ENCODE data around the gene CCDC88B.

The CCDC88B gene

DNA sequence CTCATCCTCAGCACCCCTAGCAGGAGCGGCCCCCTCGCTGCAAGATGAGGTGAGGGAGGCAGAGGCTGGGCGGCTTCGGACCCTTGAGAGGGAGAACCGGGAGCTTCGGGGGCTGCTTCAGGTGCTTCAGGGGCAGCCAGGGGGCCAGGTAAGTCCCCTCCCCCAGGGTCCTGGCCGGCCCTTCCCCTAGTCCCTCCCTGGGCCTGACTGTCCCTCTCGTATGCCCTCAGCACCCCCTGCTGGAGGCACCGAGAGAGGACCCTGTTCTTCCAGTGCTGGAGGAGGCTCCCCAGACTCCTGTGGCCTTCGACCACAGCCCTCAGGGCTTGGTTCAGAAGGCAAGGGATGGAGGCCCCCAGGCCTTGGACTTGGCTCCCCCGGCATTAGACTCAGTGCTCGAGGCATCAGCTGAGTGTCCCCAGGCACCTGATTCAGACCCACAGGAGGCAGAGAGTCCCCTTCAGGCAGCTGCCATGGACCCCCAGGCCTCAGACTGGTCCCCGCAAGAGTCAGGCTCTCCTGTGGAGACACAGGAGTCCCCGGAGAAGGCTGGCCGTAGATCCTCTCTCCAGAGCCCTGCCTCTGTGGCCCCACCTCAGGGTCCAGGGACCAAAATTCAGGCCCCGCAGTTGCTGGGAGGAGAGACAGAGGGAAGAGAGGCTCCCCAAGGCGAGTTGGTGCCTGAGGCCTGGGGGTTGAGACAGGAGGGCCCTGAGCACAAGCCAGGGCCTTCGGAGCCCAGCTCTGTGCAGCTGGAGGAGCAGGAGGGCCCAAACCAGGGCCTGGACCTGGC lies 4.0 kb downstream of the CCDC88B start:
- no peak overlapping the region for H3K4me3 ChIP-seq
- no peak for TF ChIP-seq Cebpa-rat (IDR thresholded peaks at IDR 0.05)
- H3K27me3 ChIP-seq, result no peaks in the 10 kb centered on the region
- H3K9ac ChIP-seq, result peak overlapping the region in 8 of 11 experiments; percentile 4 to 54 (median 24); a peak in 9 of 22 replicates
- H3K4me1 ChIP-seq, result peaks cover 41 to 93% (median 78%) of the 10 kb centered on the region in 10 experiments
- peaks cover 0 to 3% (median 0%) of the 10 kb centered on the region in 11 experiments; a peak in 1 of 22 replicates for H4K20me1 ChIP-seq
- H3K27ac ChIP-seq, result peak overlapping the region in 6 of 11 experiments; percentile 9 to 56 (median 27); a peak in 9 of 22 replicates
- no peaks in the 10 kb centered on the region; a peak in 2 of 22 replicates for H3K36me3 ChIP-seq
- no peaks in the 10 kb centered on the region for H3K9me3 ChIP-seq (replicated peaks in 1 of 11)
- H3K4me2 ChIP-seq, result peak overlapping the region in 2 of 11 experiments; percentile 21 to 27; a peak in 1 of 22 replicates

DNA sequence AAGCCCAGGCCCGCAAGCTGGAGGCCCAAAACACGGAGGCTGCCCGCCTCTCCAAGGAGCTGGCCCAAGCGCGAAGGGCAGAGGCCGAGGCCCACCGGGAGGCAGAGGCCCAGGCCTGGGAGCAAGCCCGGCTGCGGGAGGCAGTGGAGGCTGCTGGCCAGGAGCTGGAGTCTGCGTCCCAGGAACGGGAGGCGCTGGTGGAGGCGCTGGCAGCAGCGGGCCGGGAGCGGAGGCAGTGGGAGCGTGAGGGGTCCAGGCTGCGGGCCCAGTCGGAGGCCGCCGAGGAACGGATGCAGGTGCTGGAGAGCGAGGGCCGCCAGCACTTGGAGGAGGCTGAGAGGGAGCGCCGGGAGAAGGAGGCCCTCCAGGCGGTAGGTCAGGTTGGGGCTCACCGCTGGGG lies 4.8 kb downstream of the CCDC88B start:
- H3K27ac ChIP-seq, result peak overlapping the region in 6 of 11 experiments; percentile 9 to 56 (median 27); a peak in 5 of 22 replicates
- H3K4me1 ChIP-seq, result peaks cover 33 to 91% (median 76%) of the 10 kb centered on the region in 10 experiments
- no peak overlapping the region for H3K4me2 ChIP-seq
- H4K20me1 ChIP-seq, result peaks cover 0 to 3% (median 0%) of the 10 kb centered on the region in 11 experiments; a peak in 1 of 22 replicates
- H3K27me3 ChIP-seq, result peaks cover 0 to 3% (median 0%) of the 10 kb centered on the region in 11 experiments; a peak in 3 of 22 replicates
- H3K36me3 ChIP-seq, result no peaks in the 10 kb centered on the region; a peak in 2 of 22 replicates
- H3K9ac ChIP-seq, result peak overlapping the region in 6 of 11 experiments; percentile 4 to 54 (median 24); a peak in 6 of 22 replicates
- no peak overlapping the region for H3K4me3 ChIP-seq
- H3K9me3 ChIP-seq (replicated peaks in 1 of 11), result no peaks in the 10 kb centered on the region
- TF ChIP-seq Cebpa-rat (IDR thresholded peaks at IDR 0.05), result no peak

GRCh38 chr11:64347193-64347867 lies 7.3 kb downstream of the CCDC88B start:
- H3K27me3 ChIP-seq, result peaks cover 0 to 29% (median 0%) of the 10 kb centered on the region in 11 experiments; a peak in 7 of 22 replicates
- H3K4me3 ChIP-seq, result no peak overlapping the region
- peaks cover 0 to 20% (median 13%) of the 10 kb centered on the region in 11 experiments; a peak in 11 of 22 replicates for H4K20me1 ChIP-seq
- peak overlapping the region; percentile 10 to 79 (median 41); a peak in 18 of 22 replicates for H3K4me2 ChIP-seq
- TF ChIP-seq Cebpa-rat (IDR thresholded peaks at IDR 0.05), result peak in 2 of 11 experiments; percentile 18 to 25; a peak in 2 of 22 replicates
- H3K27ac ChIP-seq, result no peak overlapping the region
- peaks cover 26 to 91% (median 76%) of the 10 kb centered on the region in 10 experiments for H3K4me1 ChIP-seq
- no peaks in the 10 kb centered on the region; a peak in 2 of 22 replicates for H3K36me3 ChIP-seq
- H3K9ac ChIP-seq, result no peak overlapping the region
- no peaks in the 10 kb centered on the region for H3K9me3 ChIP-seq (replicated peaks in 1 of 11)

DNA sequence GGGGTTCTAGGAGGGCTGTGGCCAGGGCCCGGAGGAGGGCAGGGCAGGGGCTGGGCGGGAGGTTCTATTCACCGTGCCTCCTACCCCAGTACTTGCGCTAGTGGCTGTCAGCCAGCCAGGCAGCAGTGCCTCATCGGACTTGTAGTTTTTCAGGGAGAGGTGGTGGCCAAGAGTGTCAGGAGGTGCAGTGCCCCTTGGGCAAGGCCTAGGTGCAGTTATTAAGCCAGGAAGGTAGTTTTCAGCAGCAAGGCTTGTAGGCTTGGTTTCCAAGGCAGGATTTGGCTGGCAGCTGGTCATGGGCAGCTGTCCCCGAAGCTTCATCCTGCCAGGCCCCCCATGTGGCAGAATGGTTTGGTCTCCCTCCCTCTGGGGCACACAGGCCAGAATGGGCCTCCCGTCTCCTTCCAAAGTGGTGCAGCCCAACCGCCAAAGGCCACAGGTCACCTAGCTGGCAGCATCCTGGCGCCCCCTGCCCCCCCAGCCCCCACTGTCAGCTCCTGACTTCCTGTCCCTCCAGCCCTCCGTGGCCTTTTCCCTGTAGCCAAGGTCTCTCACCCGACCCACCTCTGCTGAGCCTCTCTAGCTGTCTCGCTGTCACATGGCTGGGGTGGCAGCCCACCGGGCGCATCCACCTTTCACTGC lies 8.5 kb downstream of the CCDC88B start:
- Histone ChIP-seq H3K9me3 (replicated peaks in 1 of 11) (no peaks in the 10 kb centered on the region), H4K20me1 (peaks cover 0 to 27% (median 15%) of the 10 kb centered on the region in 11 experiments; a peak in 11 of 22 replicates), H3K27ac (no peak overlapping the region), H3K9ac (no peak overlapping the region), H3K27me3 (peaks cover 0 to 41% (median 0%) of the 10 kb centered on the region in 11 experiments; a peak in 7 of 22 replicates), H3K4me1 (peaks cover 35 to 96% (median 80%) of the 10 kb centered on the region in 10 experiments), H3K36me3 (no peaks in the 10 kb centered on the region; a peak in 2 of 22 replicates), H3K4me3 (no peak overlapping the region), H3K4me2 (peak overlapping the region in 7 of 11 experiments; percentile 3 to 49 (median 39); a peak in 8 of 22 replicates)
- no peak for TF ChIP-seq Cebpa-rat (IDR thresholded peaks at IDR 0.05)

DNA sequence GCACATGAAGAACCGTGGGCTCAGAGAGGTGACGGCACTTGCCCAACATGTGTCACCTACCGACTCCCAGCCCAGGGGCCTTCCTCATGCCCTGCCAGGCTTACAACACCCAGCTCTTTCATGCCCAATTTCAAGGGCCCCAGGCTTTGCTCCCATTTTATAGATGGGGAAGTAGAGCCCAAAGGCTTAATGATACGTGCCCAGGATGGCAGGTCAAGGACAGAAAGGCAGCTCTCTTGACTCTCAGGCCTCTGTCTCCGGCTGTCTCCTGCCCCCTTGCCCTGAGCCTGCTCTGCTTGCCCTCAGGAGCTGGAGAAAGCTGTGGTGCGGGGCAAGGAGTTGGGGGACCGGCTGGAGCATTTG lies 9.0 kb downstream of the CCDC88B start:
- no peak for TF ChIP-seq Cebpa-rat (IDR thresholded peaks at IDR 0.05)
- Histone ChIP-seq H3K9me3 (replicated peaks in 1 of 11) (no peaks in the 10 kb centered on the region), H3K4me3 (no peak overlapping the region), H3K9ac (no peak overlapping the region), H3K4me2 (peak overlapping the region in 7 of 11 experiments; percentile 3 to 49 (median 39); a peak in 8 of 22 replicates), H3K27ac (no peak overlapping the region), H3K4me1 (peaks cover 35 to 96% (median 81%) of the 10 kb centered on the region in 10 experiments), H3K36me3 (no peaks in the 10 kb centered on the region; a peak in 2 of 22 replicates), H3K27me3 (peaks cover 0 to 45% (median 0%) of the 10 kb centered on the region in 11 experiments; a peak in 7 of 22 replicates), H4K20me1 (peaks cover 0 to 27% (median 15%) of the 10 kb centered on the region in 11 experiments; a peak in 11 of 22 replicates)

DNA sequence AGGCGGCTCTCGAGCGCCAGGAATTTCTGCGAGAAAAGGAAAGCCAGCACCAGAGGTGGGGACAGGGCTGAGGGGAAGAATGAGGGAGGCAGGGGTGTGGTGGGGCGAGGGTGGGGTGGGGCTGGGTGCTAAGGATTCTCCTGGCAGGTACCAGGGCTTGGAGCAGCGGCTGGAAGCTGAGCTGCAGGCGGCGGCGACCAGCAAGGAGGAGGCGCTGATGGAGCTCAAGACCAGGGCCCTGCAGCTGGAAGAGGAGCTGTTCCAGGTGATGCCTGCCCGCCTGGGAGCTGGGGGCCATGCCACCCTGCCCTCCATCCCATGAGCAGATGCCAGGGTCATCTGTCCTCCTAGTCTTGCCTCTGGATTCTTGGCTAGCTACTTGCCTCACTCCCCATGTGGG lies 9.4 kb downstream of the CCDC88B start:
- peaks cover 35 to 96% (median 83%) of the 10 kb centered on the region in 10 experiments for H3K4me1 ChIP-seq
- no peak overlapping the region for H3K9ac ChIP-seq
- H3K36me3 ChIP-seq, result no peaks in the 10 kb centered on the region; a peak in 1 of 22 replicates
- H3K4me3 ChIP-seq, result no peak overlapping the region
- H3K9me3 ChIP-seq (replicated peaks in 1 of 11), result no peaks in the 10 kb centered on the region
- H4K20me1 ChIP-seq, result peaks cover 0 to 27% (median 15%) of the 10 kb centered on the region in 11 experiments; a peak in 11 of 22 replicates
- H3K27ac ChIP-seq, result no peak overlapping the region
- peak overlapping the region in 8 of 11 experiments; percentile 2 to 99 (median 94); a peak in 15 of 22 replicates for H3K4me2 ChIP-seq
- TF ChIP-seq Cebpa-rat (IDR thresholded peaks at IDR 0.05), result no peak
- peaks cover 0 to 45% (median 0%) of the 10 kb centered on the region in 11 experiments; a peak in 7 of 22 replicates for H3K27me3 ChIP-seq

- TF ChIP-seq Cebpa-rat (IDR thresholded peaks at IDR 0.05), result no peak
- Histone ChIP-seq H4K20me1 (peaks cover 0 to 27% (median 15%) of the 10 kb centered on the region in 11 experiments; a peak in 11 of 22 replicates), H3K27me3 (peaks cover 0 to 45% (median 0%) of the 10 kb centered on the region in 11 experiments; a peak in 7 of 22 replicates), H3K9ac (peak overlapping the region in 5 of 11 experiments; percentile 52 to 66 (median 61); a peak in 10 of 22 replicates), H3K27ac (peak overlapping the region in 5 of 11 experiments; percentile 13 to 66 (median 36); a peak in 6 of 22 replicates), H3K36me3 (no peaks in the 10 kb centered on the region), H3K4me1 (peaks cover 46 to 97% (median 88%) of the 10 kb centered on the region in 10 experiments), H3K9me3 (replicated peaks in 1 of 11) (no peaks in the 10 kb centered on the region), H3K4me3 (peak overlapping the region in 3 of 10 experiments; percentile 5 to 44 (median 44); a peak in 3 of 20 replicates), H3K4me2 (peak overlapping the region; percentile 52 to 99 (median 92))
Observed at GRCh38 chr11:64351136-64351631, 11.2 kb downstream of the CCDC88B start.
